Thyroid gland (tissue), 4 donors: ENCODE results near the gene MET.

Experiments
- CTCF ChIP-seq, 6 experiments: fragments of 200-600 bp in 3 of 6; fragments of 450-650 bp in 3 of 6; sonication (generic) in 3 of 6; IDR thresholded peaks; one replicate each; pipeline ENCODE4 v1.5.1; 2016 to 2019; ENCODE audit warnings: antibody characterized with exemption in 6 of 6, mild to moderate bottlenecking in 2 of 6, inconsistent platforms in 1 of 6, moderate library complexity in 1 of 6
- POLR2A ChIP-seq, 2 donors: fragments of 450-650 bp; IDR thresholded peaks; one replicate each; pipeline ENCODE4 v1.6.1; 2017; ENCODE audit warnings: antibody characterized with exemption in 2 of 2, mild to moderate bottlenecking in 2 of 2, moderate library complexity in 1 of 2

GRCh38 chr7:116708861-116709260 is 36.9 kb downstream of the MET start:
- no peak for TF ChIP-seq CTCF (IDR thresholded peaks at IDR 0.05)
- TF ChIP-seq POLR2A (IDR thresholded peaks at IDR 0.05) = no peak
